HG02938 (cell line): ENCODE results near the gene PGC.
A peak's percentile ranks its signal among the peaks of the same experiment; 100 is the strongest.

Source experiments
- ATAC-seq: cut with Tn5 transposase; IDR thresholded peaks from one replicate; pipeline ENCODE4 v1.9.1; 2021; ENCODE audit warnings: mild to moderate bottlenecking, moderate library complexity; ENCODE audit not compliant: unreplicated experiment

Gene PGC

GRCh38 chr6:41716516-41717391 lies 30.4 kb downstream of the PGC start:
- no peak for ATAC-seq

GRCh38 chr6:41715795-41716515 lies 31.2 kb downstream of the PGC start:
- no peak for ATAC-seq

DNA sequence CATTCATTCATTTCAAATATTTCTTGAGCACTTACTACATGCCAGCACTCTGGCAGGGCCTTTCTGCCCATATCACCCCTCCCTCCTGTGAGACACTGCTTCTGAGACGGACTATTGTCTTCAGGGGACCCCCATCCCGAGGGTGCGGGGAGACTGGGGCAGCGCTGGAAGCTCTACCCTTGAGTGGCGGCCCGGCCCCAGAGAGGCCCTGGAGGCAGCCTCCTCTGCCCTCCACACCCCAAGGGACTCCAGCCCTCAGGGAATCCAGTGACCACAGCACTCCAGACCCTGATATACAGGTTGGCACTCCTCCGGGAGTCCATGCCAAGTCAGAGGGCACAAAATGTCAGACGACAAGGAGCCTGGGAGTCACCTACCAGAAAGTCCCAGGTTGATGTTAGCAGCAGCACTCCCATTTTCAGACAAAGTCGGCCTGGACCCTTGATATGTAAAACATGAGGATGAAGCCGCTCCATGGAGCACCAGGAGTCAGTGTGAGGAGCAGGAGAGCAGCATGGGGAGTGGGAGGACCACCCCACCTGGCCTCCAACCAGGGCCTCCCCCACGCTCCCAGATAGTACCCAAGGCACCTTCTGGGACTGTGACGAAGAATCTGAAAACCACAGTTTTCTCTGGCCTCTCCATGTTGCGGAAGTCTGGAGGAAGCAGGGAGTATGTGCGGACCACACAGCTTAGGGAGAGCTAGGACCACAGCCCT lies 32.5 kb downstream of the PGC start:
- no peak for ATAC-seq

GRCh38 chr6:41713650-41714291 lies 33.4 kb downstream of the PGC start:
- peak; percentile 36 for ATAC-seq

- ATAC-seq = peak; percentile 26
Observed at GRCh38 chr6:41713159-41713649, 34.0 kb downstream of the PGC start.

- no peak for ATAC-seq
Observed at GRCh38 chr6:41712651-41713103, 34.5 kb downstream of the PGC start.

DNA sequence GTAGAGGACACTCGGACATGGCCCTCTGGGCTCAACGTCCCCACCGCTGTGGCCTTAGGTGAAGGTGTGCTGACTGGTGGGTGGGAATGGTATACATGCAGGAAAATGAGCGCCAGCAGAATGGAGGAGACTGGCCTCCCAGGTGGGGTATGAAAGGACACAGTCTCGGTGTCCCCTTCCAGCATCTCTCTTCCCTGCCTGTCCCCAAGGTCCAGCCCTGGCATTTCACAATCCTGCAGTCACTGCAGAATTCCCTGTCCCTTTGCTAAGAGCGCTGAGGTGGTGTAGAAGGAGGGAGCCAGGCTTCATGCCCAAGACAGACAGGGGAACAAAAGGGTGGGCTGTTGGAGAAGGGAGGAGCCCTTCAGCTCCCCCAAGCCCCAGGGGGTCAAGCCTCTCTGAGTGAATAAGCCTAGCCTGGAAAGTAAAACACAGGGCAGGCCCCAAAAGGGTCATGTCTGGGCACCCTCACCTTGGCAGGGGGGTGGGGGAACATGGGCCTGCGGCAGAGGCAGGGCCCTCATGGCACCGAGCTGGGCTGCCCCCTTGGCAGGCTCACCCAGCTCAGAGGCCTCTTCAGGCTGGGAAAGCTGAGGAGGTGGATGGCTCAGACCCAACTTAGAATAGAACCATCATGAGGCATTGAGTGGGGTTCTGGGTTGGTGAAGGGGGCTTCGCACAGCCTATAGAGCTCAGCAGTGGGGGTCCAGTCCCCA lies 35.7 kb downstream of the PGC start:
- no peak for ATAC-seq

GRCh38 chr6:41709375-41709774 lies 37.8 kb downstream of the PGC start:
- ATAC-seq = no peak

GRCh38 chr6:41708856-41709255 lies 38.3 kb downstream of the PGC start:
- ATAC-seq = no peak

DNA sequence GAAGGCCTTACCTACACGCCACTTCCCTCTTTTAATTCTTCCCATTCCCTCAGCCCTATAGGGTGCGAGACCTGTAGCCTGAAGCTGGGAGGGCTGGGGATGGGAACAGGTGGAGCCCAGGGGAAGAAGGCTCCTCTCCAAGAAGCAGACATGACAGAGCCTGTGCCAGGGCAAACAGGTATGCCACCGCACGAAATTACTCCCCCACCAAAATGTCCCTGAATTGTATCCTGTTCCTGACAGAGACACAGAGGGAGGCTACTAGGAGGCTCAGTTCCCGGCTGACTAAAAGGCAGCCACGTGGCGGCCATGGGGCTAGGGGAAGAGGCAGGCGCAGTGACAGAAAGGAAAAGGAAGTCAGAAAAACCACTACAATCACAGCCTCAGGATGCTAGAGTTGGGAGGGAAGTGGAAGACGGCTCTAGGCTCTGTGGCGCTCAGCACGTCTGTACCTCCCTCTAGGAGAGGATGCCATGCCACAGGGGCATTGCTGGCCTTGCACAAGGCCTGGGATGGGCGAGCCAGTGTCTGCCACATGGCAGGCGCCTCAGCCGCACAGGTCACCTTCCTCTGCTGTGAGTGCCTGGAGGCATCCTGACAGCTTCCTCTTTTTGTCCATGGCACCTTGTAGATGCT lies 39.5 kb downstream of the PGC start:
- no peak for ATAC-seq

DNA sequence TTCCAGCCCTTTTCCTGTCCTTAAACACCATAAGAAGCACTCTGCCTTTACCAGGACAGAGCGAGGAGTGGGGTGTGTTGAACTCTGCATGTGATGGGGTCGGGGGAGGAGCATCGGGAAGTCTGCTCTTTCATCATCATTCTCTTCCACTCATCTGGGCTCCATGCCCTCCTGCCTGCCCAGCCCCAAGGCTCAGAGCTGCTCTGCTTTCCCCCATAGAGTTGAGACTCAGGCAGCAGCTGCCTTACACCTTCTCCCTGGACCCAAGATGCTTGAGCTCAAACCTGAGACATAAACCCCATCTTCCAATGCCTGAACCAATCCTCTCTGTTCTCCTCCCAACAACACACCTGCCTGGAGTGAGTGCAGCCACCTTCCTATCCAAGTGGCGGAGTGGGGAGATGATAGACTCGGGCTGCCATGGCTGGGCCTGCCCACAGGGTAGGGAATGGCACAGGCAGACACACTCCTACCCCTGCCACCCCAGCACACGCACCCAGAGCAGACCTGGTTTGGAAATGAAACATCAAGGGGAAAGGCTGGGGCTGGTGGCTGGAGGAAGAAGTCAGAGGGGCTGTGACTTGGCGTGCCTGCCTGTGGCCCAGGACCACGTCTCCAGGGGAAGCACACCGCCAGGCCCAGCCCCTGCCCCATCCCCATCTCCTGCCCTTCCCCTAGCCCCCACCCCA lies 40.2 kb downstream of the PGC start:
- no peak for ATAC-seq

GRCh38 chr6:41705996-41706835 lies 41.0 kb downstream of the PGC start:
- peak; percentile 79 for ATAC-seq

DNA sequence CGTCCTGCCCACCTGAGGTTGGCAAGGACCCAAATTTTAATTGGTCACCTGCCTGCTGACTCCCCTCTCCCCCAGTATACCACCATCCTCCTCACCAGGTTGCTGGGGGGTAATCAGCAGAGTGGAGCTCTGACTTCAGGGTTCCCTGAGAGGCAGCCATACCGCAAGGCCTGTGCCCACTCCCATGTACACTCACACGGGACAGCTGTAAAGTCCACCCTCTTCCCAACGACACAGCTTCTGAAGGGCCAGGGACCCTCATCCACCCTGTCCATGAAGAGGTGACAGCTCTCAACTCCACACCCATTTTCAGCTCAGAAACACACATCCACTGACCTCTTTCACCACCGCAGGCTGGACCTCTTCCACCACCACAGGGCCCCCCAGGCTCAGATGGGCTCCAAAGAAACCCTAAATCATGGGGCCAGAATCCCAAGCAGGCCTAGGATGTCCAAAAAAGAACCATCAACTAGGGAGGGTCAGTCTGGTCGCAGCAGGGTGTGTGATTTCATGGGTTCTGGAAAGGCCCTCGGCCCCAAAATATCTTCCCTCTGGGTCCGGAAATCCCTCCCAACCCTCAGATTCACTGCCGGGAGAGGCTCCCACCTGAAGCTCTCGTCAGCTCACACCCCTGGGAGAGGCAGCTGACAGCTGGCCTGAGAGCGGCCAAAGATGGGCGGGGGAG lies 41.7 kb downstream of the PGC start:
- no peak for ATAC-seq

DNA sequence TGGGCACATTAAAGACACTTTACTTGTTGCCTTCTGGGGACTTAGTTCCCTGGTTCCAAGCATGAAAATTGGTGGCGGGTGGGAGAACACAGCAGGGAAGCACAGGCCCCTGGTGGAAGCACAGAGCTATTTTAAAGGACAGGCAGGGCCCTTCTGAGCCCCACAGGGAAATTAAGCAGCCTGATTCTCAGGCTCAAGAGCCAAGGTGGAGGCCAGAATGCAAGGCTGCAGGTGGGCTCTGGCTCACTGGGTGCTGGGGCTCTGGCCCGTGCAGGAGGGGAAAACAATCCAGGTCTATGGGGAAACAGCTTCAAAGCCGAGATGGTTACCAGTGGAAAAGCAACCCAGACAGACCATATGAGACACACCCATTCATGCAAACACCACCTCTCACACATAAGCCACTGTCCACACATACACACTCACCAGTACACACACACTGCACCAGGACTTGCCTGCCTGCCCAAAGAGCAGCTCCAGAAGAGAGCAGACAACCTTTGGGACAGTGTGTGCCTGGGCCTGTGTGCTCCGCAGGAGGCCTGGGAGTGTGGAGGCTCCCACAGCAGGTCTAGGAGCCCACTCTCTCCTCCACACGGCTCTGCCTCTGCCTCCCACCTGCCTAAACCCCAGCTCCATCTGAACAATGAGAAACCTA lies 42.4 kb downstream of the PGC start:
- no peak for ATAC-seq

- ATAC-seq = no peak
Observed at GRCh38 chr6:41704028-41704427, 43.2 kb downstream of the PGC start.

DNA sequence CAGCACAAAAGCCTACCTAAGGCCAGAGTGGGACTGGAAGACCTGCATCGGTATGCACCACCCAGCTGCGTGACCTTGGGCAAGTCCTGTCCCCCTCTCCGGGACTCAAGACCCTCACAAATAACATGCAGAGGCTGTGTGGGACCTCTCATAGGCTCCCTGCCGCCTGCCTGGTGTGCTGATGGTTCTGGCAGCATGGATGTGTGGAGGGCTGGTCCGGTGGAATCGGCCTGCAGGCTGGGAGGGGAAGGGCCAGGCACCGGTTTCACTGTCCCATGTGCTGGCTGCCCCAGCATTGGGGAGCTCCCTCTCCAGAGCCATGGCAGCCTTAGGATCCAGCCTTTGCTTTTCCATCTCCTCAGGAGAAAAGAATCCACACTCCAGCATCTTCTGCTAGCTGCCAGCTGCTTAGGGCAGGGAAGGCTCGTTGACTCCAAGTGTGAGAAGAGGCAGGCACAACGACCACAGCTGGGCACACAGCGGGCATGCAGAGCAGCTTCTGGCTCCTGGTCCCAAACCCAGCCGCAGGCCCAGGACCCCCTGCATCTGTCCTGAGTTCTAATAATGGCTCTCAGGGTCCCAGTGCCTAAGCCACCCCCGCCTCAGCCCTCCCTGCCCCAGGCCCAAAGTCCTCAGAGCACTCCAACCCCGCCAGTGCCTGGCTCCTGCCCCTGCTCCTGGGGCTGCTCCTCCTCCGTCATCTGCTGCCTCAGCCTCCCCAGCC lies 44.3 kb downstream of the PGC start:
- ATAC-seq = no peak
